Vagina (tissue), 2 donors: ENCODE data around the gene PDE6C. TPM values are rescaled to one million over a fixed set of nuclear protein-coding genes. Genes with fewer than 3 reads are reported as not detected.

ENCODE experiments used
- DNase-seq, 2 donors: peaks; one replicate each; pipeline ENCODE4 v3.0.0-alpha.2; 2017; ENCODE audit errors: extremely low spot score in 2 of 2
- H3K27ac ChIP-seq: fragments of 200-600 bp; sonication (generic); one replicate; pipeline ENCODE4 v1.5.1; 2019
- H3K27me3 ChIP-seq: fragments of 200-600 bp; sonication (generic); one replicate; pipeline ENCODE4 v1.5.1; 2019
- H3K36me3 ChIP-seq, 2 donors: fragments of 200-600 bp; sonication (generic); one replicate each; pipeline ENCODE4 v1.5.1; 2017 to 2019
- H3K4me1 ChIP-seq: fragments of 200-600 bp; sonication (generic); one replicate; pipeline ENCODE4 v1.5.1; 2019
- H3K4me3 ChIP-seq, 2 donors: fragments of 200-600 bp; sonication (generic); 1 replicate in 1 of 2; 2 replicates in 1 of 2; pipeline ENCODE4 v1.5.1; 2016 to 2019
- H3K9me3 ChIP-seq: fragments of 200-600 bp; sonication (generic); one replicate; pipeline ENCODE4 v1.5.1; 2019
- CTCF ChIP-seq, 3 experiments: fragments of 450-650 bp in 2 of 3; fragments of 200-600 bp in 1 of 3; sonication (generic) in 1 of 3; IDR thresholded peaks; one replicate each; pipeline ENCODE4 v1.5.1; 2017 to 2019; ENCODE audit warnings: antibody characterized with exemption in 3 of 3, mild to moderate bottlenecking in 2 of 3, moderate library complexity in 2 of 3
- POLR2A ChIP-seq, 2 donors: fragments of 450-650 bp; IDR thresholded peaks; one replicate each; pipeline ENCODE4 v1.6.1; 2017; ENCODE audit warnings: antibody characterized with exemption in 2 of 2, mild to moderate bottlenecking in 2 of 2, moderate library complexity in 2 of 2
- POLR2AphosphoS5 ChIP-seq, 2 donors: sonication (generic); formaldehyde crosslinking; IDR thresholded peaks; one replicate each; pipeline ENCODE4 v1.9.0; 2017; ENCODE audit warnings: antibody characterized with exemption in 2 of 2, mild to moderate bottlenecking in 2 of 2, low read depth in 1 of 2; ENCODE audit not compliant: insufficient read depth in 1 of 2
- intact Hi-C: fragments of 100-400 bp; cut with DNase I; formaldehyde crosslinking; loops from one replicate; pipeline ENCODE4 v1.15.1; 2023
- total RNA-seq: library from RNA; depleted of rRNA; stranded (reverse); fragments of >200 nt; gene quantifications from one replicate; pipeline ENCODE4 v1.2.3, GENCODE V29; 2016

Gene PDE6C
- total RNA-seq, 1 donor from 2014 or later = not detected

- Histone ChIP-seq H3K4me3 (peak overlapping the region in 1 of 2 donors; percentile 32), H3K27me3 (no peaks in the 10 kb centered on the region)
These were observed 10.6 kb upstream of the PDE6C start for GRCh38 chr10:93601774-93602162.

GRCh38 chr10:93603023-93603422 lies 9.3 kb upstream of the PDE6C start:
- Histone ChIP-seq H3K27me3 (no peaks in the 10 kb centered on the region), H3K9me3 (no peaks in the 10 kb centered on the region), H3K4me1 (peaks cover 12% of the 10 kb centered on the region), H3K4me3 (no peak overlapping the region), H3K27ac (no peak overlapping the region), H3K36me3 (no peaks in the 10 kb centered on the region)
- intact Hi-C loops = no loop called here
- DNase-seq = no peak
- TF ChIP-seq POLR2AphosphoS5 (IDR thresholded peaks at IDR 0.05; ENCODE audit: insufficient read depth in 1 of 2, low read depth in 1 of 2) (no peak), POLR2A (IDR thresholded peaks at IDR 0.05) (no peak), CTCF (IDR thresholded peaks at IDR 0.05) (no peak)

More at GRCh38 chr10:93601774-93602162, 10.6 kb upstream of the PDE6C start:
- intact Hi-C loops = no loop called here
- DNase-seq = no peak
- Histone ChIP-seq H3K9me3 (no peaks in the 10 kb centered on the region), H3K36me3 (no peaks in the 10 kb centered on the region), H3K4me1 (peaks cover 12% of the 10 kb centered on the region), H3K27ac (no peak overlapping the region)
- TF ChIP-seq POLR2A (IDR thresholded peaks at IDR 0.05) (no peak), POLR2AphosphoS5 (IDR thresholded peaks at IDR 0.05; ENCODE audit: insufficient read depth in 1 of 2, low read depth in 1 of 2) (no peak), CTCF (IDR thresholded peaks at IDR 0.05) (no peak)

DNA sequence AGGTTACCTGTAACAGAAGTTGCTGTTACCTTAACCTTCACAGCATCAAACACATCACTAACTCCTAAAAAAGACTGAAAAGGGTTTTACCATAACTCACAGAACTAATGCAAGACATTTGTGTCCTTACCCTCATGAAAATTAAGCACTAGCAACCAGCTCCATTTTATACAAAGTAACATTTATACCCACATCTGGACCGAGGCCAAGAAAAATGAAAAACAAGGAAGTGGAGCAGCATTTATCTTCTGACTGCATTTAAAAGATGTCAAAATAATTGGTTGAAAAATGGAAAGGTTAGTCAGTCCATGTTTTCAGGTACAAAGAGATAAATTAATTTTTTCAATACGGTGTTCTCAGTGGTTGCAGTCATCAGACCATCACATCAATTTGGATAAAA lies 8.2 kb upstream of the PDE6C start:
- DNase-seq = no peak
- TF ChIP-seq POLR2AphosphoS5 (IDR thresholded peaks at IDR 0.05; ENCODE audit: insufficient read depth in 1 of 2, low read depth in 1 of 2) = no peak
- no peak for TF ChIP-seq POLR2A (IDR thresholded peaks at IDR 0.05)
- no peak for TF ChIP-seq CTCF (IDR thresholded peaks at IDR 0.05)
- H3K27ac ChIP-seq = no peak overlapping the region
- no peak overlapping the region for H3K4me3 ChIP-seq
- H3K4me1 ChIP-seq = peaks cover 12% of the 10 kb centered on the region
- H3K36me3 ChIP-seq = no peaks in the 10 kb centered on the region
- intact Hi-C loops = no loop called here
- no peaks in the 10 kb centered on the region for H3K27me3 ChIP-seq
- H3K9me3 ChIP-seq = no peaks in the 10 kb centered on the region

DNA sequence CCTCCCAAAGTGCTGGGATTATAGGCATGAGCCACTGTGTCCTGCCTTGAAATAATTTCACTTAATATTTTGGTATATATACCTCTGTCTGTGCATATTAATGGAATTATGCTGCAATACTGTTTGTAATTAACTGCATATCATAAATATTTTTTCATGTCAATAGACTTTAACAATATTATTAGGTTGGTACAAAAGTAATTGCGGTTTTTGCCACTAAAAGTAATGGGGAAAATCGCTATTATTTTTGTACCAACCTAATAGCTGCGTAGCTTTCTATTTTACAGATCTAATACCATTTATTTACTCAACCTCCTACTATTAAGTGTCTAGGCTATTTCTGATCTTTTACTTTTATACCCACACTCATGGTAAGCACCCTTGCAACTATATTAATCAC lies 3.9 kb upstream of the PDE6C start:
- no peak for DNase-seq
- H3K27ac ChIP-seq = no peak overlapping the region
- TF ChIP-seq POLR2A (IDR thresholded peaks at IDR 0.05) (no peak), CTCF (IDR thresholded peaks at IDR 0.05) (no peak), POLR2AphosphoS5 (IDR thresholded peaks at IDR 0.05; ENCODE audit: insufficient read depth in 1 of 2, low read depth in 1 of 2) (no peak)
- intact Hi-C loops = no loop called here
- H3K36me3 ChIP-seq = no peaks in the 10 kb centered on the region
- H3K9me3 ChIP-seq = no peaks in the 10 kb centered on the region
- H3K27me3 ChIP-seq = no peaks in the 10 kb centered on the region
- H3K4me3 ChIP-seq = no peak overlapping the region
- no peaks in the 10 kb centered on the region for H3K4me1 ChIP-seq

GRCh38 chr10:93613126-93613525 lies 789 bp downstream of the PDE6C start:
- intact Hi-C loops = no loop called here
- Histone ChIP-seq H3K9me3 (no peaks in the 10 kb centered on the region), H3K27me3 (no peaks in the 10 kb centered on the region), H3K36me3 (no peaks in the 10 kb centered on the region), H3K27ac (no peak overlapping the region), H3K4me3 (no peak overlapping the region), H3K4me1 (no peaks in the 10 kb centered on the region)
- no peak for DNase-seq
- TF ChIP-seq CTCF (IDR thresholded peaks at IDR 0.05) (no peak), POLR2AphosphoS5 (IDR thresholded peaks at IDR 0.05; ENCODE audit: insufficient read depth in 1 of 2, low read depth in 1 of 2) (no peak), POLR2A (IDR thresholded peaks at IDR 0.05) (no peak)
